ENCODE data around the gene RPL32. TPM values are rescaled to one million over a fixed set of nuclear protein-coding genes. Genes with fewer than 3 reads are reported as not detected.

RPL32 gene
- total RNA-seq, 1 experiment from 2014 or later, result 2,021 TPM

GRCh38 chr3:12830785-12831156 lies 10.6 kb downstream of the RPL32 start:
- no peak overlapping the region for H4K8ac ChIP-seq (replicated peaks; ENCODE audit: insufficient read length, low read depth, low read length)
- H3K79me1 ChIP-seq (ENCODE audit: insufficient read depth, low read depth, low read length, poor library complexity, severe bottlenecking), result no peaks in the 10 kb centered on the region
- no peak overlapping the region for H3T11ph ChIP-seq (ENCODE audit: low read length)
- H2AFZ ChIP-seq (ENCODE audit: low read length), result no peak overlapping the region
- H2BK20ac ChIP-seq (ENCODE audit: low read depth, low read length, poor library complexity, severe bottlenecking), result no peak overlapping the region
- H3K9ac ChIP-seq (ENCODE audit: extremely low read depth, insufficient read length, low read length), result no peak overlapping the region
- no peak overlapping the region for H3K4me2 ChIP-seq (ENCODE audit: insufficient read depth, insufficient read length, low read length)
- H3K27ac ChIP-seq (ENCODE audit: insufficient read length, low read depth, low read length), result no peak overlapping the region
- H3K27me3 Mint-ChIP-seq (ENCODE audit: low read depth), result no peaks in the 10 kb centered on the region; the same call in 1 of the 2 replicates
- no peak overlapping the region for H4K91ac ChIP-seq (ENCODE audit: insufficient read length, low read depth, low read length)
- H3K79me2 ChIP-seq (ENCODE audit: insufficient read depth, low read length), result no peaks in the 10 kb centered on the region
- H2BK120ac ChIP-seq (ENCODE audit: low read depth, low read length, poor library complexity, severe bottlenecking), result no peak overlapping the region
- no peaks in the 10 kb centered on the region for H3K9me3 Mint-ChIP-seq
- peak overlapping the region; percentile 77 to 91 (median 89); a peak in 4 of 7 replicates for H3K27ac Mint-ChIP-seq
- H3K18ac ChIP-seq (ENCODE audit: insufficient read length, low read depth, low read length), result no peak overlapping the region
- H3K56ac ChIP-seq (ENCODE audit: insufficient read length, low read depth, low read length), result no peak overlapping the region
- H4K5ac ChIP-seq (ENCODE audit: insufficient read length, low read depth, low read length), result no peak overlapping the region
- DNase-seq, result no peak
- TF ChIP-seq CTCF (conservative IDR thresholded peaks at IDR 0.05), result peak; percentile 43
- H3K9me3 ChIP-seq (ENCODE audit: control insufficient read depth, low read depth, low read length), result no peaks in the 10 kb centered on the region
- no peak overlapping the region for H3K4me3 Mint-ChIP-seq
- H3K4me1 Mint-ChIP-seq, result peaks cover 31 to 37% of the 10 kb centered on the region in 2 experiments
- H3K23me2 ChIP-seq (ENCODE audit: insufficient read length, low read depth, low read length, poor library complexity, severe bottlenecking), result no peaks in the 10 kb centered on the region
- H3K4ac ChIP-seq (ENCODE audit: low read depth, low read length), result no peak overlapping the region
- H3K14ac ChIP-seq (ENCODE audit: insufficient read depth, low read length), result no peak overlapping the region
- H3K23ac ChIP-seq (ENCODE audit: insufficient read length, low read depth, low read length), result no peak overlapping the region
- no peak overlapping the region for H2BK5ac ChIP-seq (ENCODE audit: insufficient read length, low read length)
- H4K20me1 ChIP-seq (ENCODE audit: control insufficient read depth, insufficient read depth, insufficient read length), result no peaks in the 10 kb centered on the region
- no peak overlapping the region for H2BK15ac ChIP-seq (ENCODE audit: low read depth, low read length)
- peaks cover 24 to 60% (median 53%) of the 10 kb centered on the region in 3 experiments; a peak in 6 of 7 replicates for H3K36me3 Mint-ChIP-seq (ENCODE audit: insufficient read depth in 1 of 3, low read depth in 3 of 3)
- H3K4me1 ChIP-seq (ENCODE audit: insufficient read depth, low read length), result no peaks in the 10 kb centered on the region
- no peaks in the 10 kb centered on the region; the same call in 1 of the 2 replicates for H3K27me3 ChIP-seq (ENCODE audit: insufficient read depth, low read length)
- H2BK12ac ChIP-seq (ENCODE audit: insufficient read length, low read depth, low read length), result no peak overlapping the region
- no CpG with 5 or more reads among the region's 4 CpGs for whole genome bisulfite sequencing (ENCODE audit: extremely low coverage, insufficient read length, low lambda C conversion rate)
- no peak overlapping the region for H2AK5ac ChIP-seq (ENCODE audit: insufficient read length, low read length)
